HCT116 (cell line): ENCODE measurements around the gene DEFB126. TPM values are rescaled to one million over a fixed set of nuclear protein-coding genes. Genes with fewer than 3 reads are reported as not detected.

Source experiments
- ATAC-seq: fragments of 200-7000 bp; cut with Tn5 transposase; 2 replicates; pipeline ENCODE4 v1.9.1; 2020; ENCODE audit warnings: mild to moderate bottlenecking, moderate library complexity
- BruUV-seq: library from RNA; stranded (reverse); fragments of 400-500 nt; replicated peaks from 2 replicates; lab custom pipeline; 2021; lab: Mats Ljungman, UMichigan
- CTCF ChIA-PET: fragments of 300-600 bp; sonication (Branson Sonifier 250); formaldehyde crosslinking; loops from one replicate; lab custom pipeline; 2021; ENCODE audit warnings: antibody characterized with exemption; lab: Charles Lee
- POLR2A ChIA-PET: fragments of 300-600, 350-600 bp; sonication (Branson Sonifier 250); formaldehyde crosslinking; loops from one replicate; lab custom pipeline; 2021; ENCODE audit warnings: antibody characterized with exemption; lab: Charles Lee
- RAD21 ChIA-PET, 2 experiments: fragments of 300-600 bp; sonication (Branson Sonifier 250); formaldehyde crosslinking; loops; one replicate each; lab custom pipeline; 2023; ENCODE audit warnings: low total read pairs in 2 of 2; ENCODE audit not compliant: uncharacterized antibody in 2 of 2, unreplicated experiment in 2 of 2, low non-redundant PET in 1 of 2; lab: Charles Lee
- DNase-seq: peaks from one replicate; pipeline ENCODE4 v3.0.0-alpha.2; 2010; ENCODE audit warnings: low read depth, low spot score
- H2AFZ ChIP-seq: fragments of 200-600 bp; shearing (Covaris generic), sonication (generic); 2 replicates; pipeline ENCODE4 v1.6.1; 2017; ENCODE audit warnings: low read depth, mixed run types, mixed read lengths, antibody characterized with exemption, low read length; ENCODE audit not compliant: poor library complexity, severe bottlenecking
- H3K27ac ChIP-seq: 2 replicates; pipeline ENCODE4 v1.5.1; 2012; ENCODE audit warnings: low read depth, low read length
- H3K27me3 ChIP-seq: fragments of 200-600 bp; sonication (generic); 2 replicates; pipeline ENCODE4 v1.6.1; 2016; ENCODE audit warnings: mixed run types, low read length, mixed read lengths; ENCODE audit not compliant: insufficient read depth
- H3K36me3 ChIP-seq, 2 experiments: fragments of 200-500 bp in 1 of 2; fragments of 200-600 bp in 1 of 2; sonication (Bioruptor generic) in 1 of 2; sonication (generic) in 1 of 2; 2 replicates each; pipeline versions ENCODE4 v1.5.1 to v1.6.1; 2014 to 2016; ENCODE audit warnings: low read length in 2 of 2, inconsistent platforms in 1 of 2, mixed read lengths in 1 of 2, mixed run types in 1 of 2; ENCODE audit not compliant: insufficient read depth in 2 of 2, control insufficient read depth in 1 of 2
- H3K4me1 ChIP-seq, 2 experiments: fragments of 200-600 bp in 1 of 2; sonication (generic) in 1 of 2; 2 replicates each; pipeline versions ENCODE4 v1.5.1 to v1.6.1; 2012 to 2017; ENCODE audit warnings: low read length in 2 of 2, inconsistent platforms in 1 of 2, mild to moderate bottlenecking in 1 of 2, mixed read lengths in 1 of 2, mixed run types in 1 of 2, moderate library complexity in 1 of 2; ENCODE audit not compliant: insufficient read depth in 2 of 2, control insufficient read depth in 1 of 2
- H3K4me2 ChIP-seq: fragments of 200-600 bp; sonication (generic); 2 replicates; pipeline ENCODE4 v1.6.1; 2017; ENCODE audit warnings: mixed run types, low read length, mixed read lengths
- H3K4me3 ChIP-seq, 2 experiments: fragments of 200-600 bp in 1 of 2; sonication (generic) in 1 of 2; replicated peaks in 1 of 2; 2 replicates each; pipeline ENCODE4 v1.5.1; 2011 to 2016; ENCODE audit warnings: low read length in 2 of 2, control low read depth in 1 of 2, low read depth in 1 of 2, mild to moderate bottlenecking in 1 of 2, mixed read lengths in 1 of 2, mixed run types in 1 of 2
- H3K79me2 ChIP-seq: fragments of 200-600 bp; sonication (generic); 2 replicates; pipeline ENCODE4 v1.6.1; 2017; ENCODE audit warnings: mild to moderate bottlenecking, mixed run types, low read length, moderate library complexity, mixed read lengths; ENCODE audit not compliant: insufficient read depth
- H3K9ac ChIP-seq: fragments of 200-600 bp; sonication (generic); 2 replicates; pipeline ENCODE4 v1.6.1; 2016; ENCODE audit warnings: low read length, mixed read lengths
- H3K9me2 ChIP-seq: fragments of 200-600 bp; sonication (generic), shearing (Covaris generic); 2 replicates; pipeline ENCODE4 v1.6.1; 2017; ENCODE audit warnings: mixed run types, mild to moderate bottlenecking, moderate library complexity; ENCODE audit not compliant: insufficient read depth
- H3K9me3 ChIP-seq, 2 experiments: fragments of 200-500 bp in 1 of 2; fragments of 200-600 bp in 1 of 2; sonication (Bioruptor generic) in 1 of 2; sonication (generic) in 1 of 2; 2 replicates each; pipeline ENCODE4 v1.6.1; 2014 to 2017; ENCODE audit warnings: low read length in 2 of 2, mixed read lengths in 2 of 2, inconsistent platforms in 1 of 2, low read depth in 1 of 2, mild to moderate bottlenecking in 1 of 2, mixed run types in 1 of 2, moderate library complexity in 1 of 2; ENCODE audit not compliant: control insufficient read depth in 1 of 2, insufficient read depth in 1 of 2
- H4K20me1 ChIP-seq: fragments of 200-600 bp; sonication (generic), shearing (Covaris generic); 2 replicates; pipeline ENCODE4 v1.6.1; 2017; ENCODE audit warnings: mixed run types, mild to moderate bottlenecking, moderate library complexity; ENCODE audit not compliant: insufficient read depth
- CBX3 ChIP-seq: IDR thresholded peaks from 2 replicates; pipeline ENCODE4 v1.6.1; 2012; ENCODE audit warnings: low read depth
- CTCF ChIP-seq, 3 experiments: fragments of 200-600 bp in 1 of 3; sonication (generic) in 1 of 3; IDR thresholded peaks in 2 of 3; conservative IDR thresholded peaks in 1 of 3; 2 replicates each; pipeline ENCODE4 v1.5.1; 2012 to 2017; ENCODE audit warnings: low read depth in 2 of 3, low read length in 2 of 3, antibody characterized with exemption in 1 of 3, borderline replicate concordance in 1 of 3, control low read depth in 1 of 3, mild to moderate bottlenecking in 1 of 3, mixed read lengths in 1 of 3, mixed run types in 1 of 3, moderate library complexity in 1 of 3; ENCODE audit not compliant: insufficient read depth in 1 of 3
- EGR1 ChIP-seq: IDR thresholded peaks from 2 replicates; pipeline ENCODE4 v1.6.1; 2012; ENCODE audit warnings: low read depth
- ELF1 ChIP-seq: IDR thresholded peaks from 2 replicates; pipeline ENCODE4 v1.6.1; 2012; ENCODE audit warnings: low read depth, borderline replicate concordance
- EZH2phosphoT487 ChIP-seq: fragments of 200-600 bp; IDR thresholded peaks from 2 replicates; pipeline ENCODE4 v1.6.1; 2018; ENCODE audit warnings: antibody characterized with exemption, borderline replicate concordance
- FOSL1 ChIP-seq: IDR thresholded peaks from 2 replicates; pipeline ENCODE4 v1.6.1; 2012; ENCODE audit warnings: low read depth
- POLR2A ChIP-seq: IDR thresholded peaks from 2 replicates; pipeline ENCODE4 v1.7.0; 2011; ENCODE audit warnings: borderline replicate concordance; ENCODE audit not compliant: insufficient read depth, insufficient read length; ENCODE audit errors: extremely low read depth
- POLR2AphosphoS5 ChIP-seq: IDR thresholded peaks from 2 replicates; pipeline ENCODE4 v1.6.1; 2011; ENCODE audit warnings: mild to moderate bottlenecking, low read depth, low read length, moderate library complexity
- RAD21 ChIP-seq: IDR thresholded peaks from 2 replicates; pipeline ENCODE4 v1.6.1; 2012; ENCODE audit warnings: low read depth, mild to moderate bottlenecking
- REST ChIP-seq: IDR thresholded peaks from 2 replicates; pipeline ENCODE4 v1.6.1; 2012; ENCODE audit warnings: low read depth
- SIN3A ChIP-seq: IDR thresholded peaks from 2 replicates; pipeline ENCODE4 v1.6.1; 2012; ENCODE audit warnings: low read depth
- SP1 ChIP-seq: IDR thresholded peaks from 2 replicates; pipeline ENCODE4 v1.6.1; 2012; ENCODE audit warnings: low read depth
- SRF ChIP-seq: IDR thresholded peaks from 2 replicates; pipeline ENCODE4 v1.6.1; 2012; ENCODE audit warnings: low read depth
- TCF7L2 ChIP-seq: IDR thresholded peaks from 2 replicates; pipeline ENCODE4 v1.7.0; 2011; ENCODE audit warnings: borderline replicate concordance, inconsistent platforms; ENCODE audit not compliant: insufficient read depth, insufficient read length; ENCODE audit errors: extremely low read depth
- YY1 ChIP-seq: IDR thresholded peaks from 2 replicates; pipeline ENCODE4 v1.6.1; 2011; ENCODE audit warnings: low read length, low read depth, moderate library complexity, mild to moderate bottlenecking; ENCODE audit not compliant: insufficient replicate concordance; ENCODE audit errors: extremely low read depth
- ZFX ChIP-seq: fragments of 450-650 bp; IDR thresholded peaks from 2 replicates; pipeline ENCODE4 v1.6.1; 2017
- ZNF274 ChIP-seq: fragments of 200-500 bp; sonication (Bioruptor generic); IDR thresholded peaks from 2 replicates; pipeline ENCODE4 v1.6.1; 2014; ENCODE audit warnings: mild to moderate bottlenecking, low read depth, low read length, inconsistent platforms
- intact Hi-C: fragments of 100-400 bp; cut with micrococcal nuclease; formaldehyde crosslinking; loops from 2 replicates; pipeline ENCODE4 v1.10.0; 2022
- total RNA-seq: library from RNA; stranded (reverse); gene quantifications from one replicate; pipeline ENCODE4 v1.2.1, GENCODE V29; 2021; ENCODE audit not compliant: unreplicated experiment

The DEFB126 gene
- total RNA-seq, 1 experiment from 2014 or later, result not detected

- BruUV-seq, result no TSS peak
- H3K27me3 ChIP-seq, result 0 out of 2 replicates have a peak, but pooled peaks cover 3% of the 10 kb centered on the region
- H3K4me1 ChIP-seq, result no peaks in the 10 kb centered on the region
- H3K4me3 ChIP-seq, result no peak overlapping the region
- DNase-seq, result no peak
- TF ChIP-seq TCF7L2 (no peak), SIN3A (no peak)
- TF ChIP-seq, all 23 proteins: peak for 0
- Histone ChIP-seq H3K79me2 (no peaks in the 10 kb centered on the region), H3K9ac (no peak overlapping the region), H3K27ac (no peak overlapping the region), H2AFZ (no peak overlapping the region), H4K20me1 (no peaks in the 10 kb centered on the region), H3K36me3 (no peaks in the 10 kb centered on the region), H3K4me2 (no peak overlapping the region), H3K9me3 (no peaks in the 10 kb centered on the region), H3K9me2 (no peaks in the 10 kb centered on the region)
- ChIA-PET POLR2A (no interaction called here), RAD21 (no interaction called here), CTCF (no interaction called here)
- ATAC-seq, result no peak
- intact Hi-C loops, result no loop called here
These were observed 26.5 kb downstream of the DEFB126 start for GRCh38 chr20:168876-169275.

- CTCF ChIA-PET, result no interaction called here
- Histone ChIP-seq H3K4me1 (no peaks in the 10 kb centered on the region), H4K20me1 (no peaks in the 10 kb centered on the region), H3K4me3 (no peak overlapping the region), H3K27ac (no peak overlapping the region), H3K9me2 (no peaks in the 10 kb centered on the region), H3K27me3 (0 out of 2 replicates have a peak, but pooled peaks cover 7% of the 10 kb centered on the region), H3K79me2 (no peaks in the 10 kb centered on the region), H3K36me3 (no peaks in the 10 kb centered on the region), H3K9me3 (no peaks in the 10 kb centered on the region), H2AFZ (no peak overlapping the region), H3K9ac (no peak overlapping the region), H3K4me2 (no peak overlapping the region)
- POLR2A ChIA-PET, result no interaction called here
- RAD21 ChIA-PET, result no interaction called here
- ATAC-seq (no peak), DNase-seq (no peak)
- intact Hi-C loops, result no loop called here
- BruUV-seq, result no TSS peak
- no peak for TF ChIP-seq ELF1
- no peak for TF ChIP-seq ZNF274
- no peak for TF ChIP-seq CTCF (IDR thresholded peaks at IDR 0.05 in 2 of 3, conservative IDR thresholded peaks at IDR 0.05 in 1 of 3; ENCODE audit: borderline replicate concordance in 1 of 3, insufficient read depth in 1 of 3, low read depth in 2 of 3, low read length in 2 of 3)
- TF ChIP-seq REST, result no peak
- TF ChIP-seq ZFX, result no peak
- no peak for TF ChIP-seq EZH2phosphoT487
- TF ChIP-seq SIN3A, result no peak
- no peak for TF ChIP-seq FOSL1
- TF ChIP-seq YY1, result no peak
- no peak for TF ChIP-seq TCF7L2
- TF ChIP-seq RAD21, result no peak
- TF ChIP-seq SRF, result no peak
- no peak for TF ChIP-seq POLR2AphosphoS5
- TF ChIP-seq SP1, result no peak
- no peak for TF ChIP-seq POLR2A
- TF ChIP-seq EGR1, result no peak
- TF ChIP-seq CBX3, result no peak
These were observed 41.9 kb downstream of the DEFB126 start for GRCh38 chr20:184288-184687.
